Trophoblast cell (in vitro differentiated cells and primary cell): ENCODE data around the gene SLC18A3.

Experiments
- DNase-seq, 2 donors: peaks; one replicate each; pipeline ENCODE4 v3.0.0-alpha.2; 2016
- H2AFZ ChIP-seq: 2 replicates; pipeline ENCODE4 v1.6.1; 2013; ENCODE audit warnings: low read length, moderate library complexity, mild to moderate bottlenecking; ENCODE audit not compliant: insufficient read depth, poor library complexity
- H2AK5ac ChIP-seq: 2 replicates; pipeline ENCODE4 v1.6.1; 2013; ENCODE audit warnings: mild to moderate bottlenecking, low read length
- H2BK120ac ChIP-seq: 2 replicates; pipeline ENCODE4 v1.6.1; 2013; ENCODE audit warnings: low read length, mild to moderate bottlenecking, moderate library complexity; ENCODE audit not compliant: insufficient read depth, poor library complexity
- H2BK12ac ChIP-seq: 2 replicates; pipeline ENCODE4 v1.6.1; 2013; ENCODE audit warnings: mild to moderate bottlenecking, low read length, moderate library complexity
- H2BK5ac ChIP-seq: 2 replicates; pipeline ENCODE4 v1.6.1; 2013; ENCODE audit warnings: low read length, low read depth, moderate library complexity, mild to moderate bottlenecking; ENCODE audit not compliant: poor library complexity
- H3K14ac ChIP-seq: 2 replicates; pipeline ENCODE4 v1.6.1; 2013; ENCODE audit warnings: mild to moderate bottlenecking, low read length
- H3K18ac ChIP-seq: 2 replicates; pipeline ENCODE4 v1.6.1; 2013; ENCODE audit warnings: mild to moderate bottlenecking, low read length
- H3K23ac ChIP-seq: 2 replicates; pipeline ENCODE4 v1.6.1; 2013; ENCODE audit warnings: low read length
- H3K27ac ChIP-seq: 2 replicates; pipeline ENCODE4 v1.5.1; 2013; ENCODE audit warnings: low read depth, mild to moderate bottlenecking, inconsistent platforms, low read length, moderate library complexity
- H3K27me3 ChIP-seq: 2 replicates; pipeline ENCODE4 v1.6.1; 2013; ENCODE audit warnings: inconsistent platforms, mild to moderate bottlenecking, low read length, moderate library complexity; ENCODE audit not compliant: insufficient read depth
- H3K36me3 ChIP-seq, 2 experiments: 1 replicate in 1 of 2; 2 replicates in 1 of 2; pipeline ENCODE4 v1.6.1; 2013; ENCODE audit warnings: low read length in 2 of 2, mild to moderate bottlenecking in 2 of 2, moderate library complexity in 1 of 2; ENCODE audit not compliant: insufficient read depth in 2 of 2, control insufficient read depth in 1 of 2
- H3K4ac ChIP-seq: 2 replicates; pipeline ENCODE4 v1.6.1; 2013; ENCODE audit warnings: low read depth, mild to moderate bottlenecking, low read length, moderate library complexity
- H3K4me1 ChIP-seq, 2 experiments: 1 replicate in 1 of 2; 2 replicates in 1 of 2; pipeline ENCODE4 v1.6.1; 2013; ENCODE audit warnings: low read length in 2 of 2, mild to moderate bottlenecking in 2 of 2, moderate library complexity in 1 of 2; ENCODE audit not compliant: insufficient read depth in 2 of 2, control insufficient read depth in 1 of 2
- H3K4me2 ChIP-seq: 2 replicates; pipeline ENCODE4 v1.6.1; 2013; ENCODE audit warnings: inconsistent platforms, mild to moderate bottlenecking, low read length, moderate library complexity
- H3K4me3 ChIP-seq: 2 replicates; pipeline ENCODE4 v1.5.1; 2013; ENCODE audit warnings: mild to moderate bottlenecking, low read depth, low read length, inconsistent platforms
- H3K79me1 ChIP-seq: one replicate; pipeline ENCODE4 v1.6.1; 2013; ENCODE audit warnings: low read length
- H3K79me2 ChIP-seq: 2 replicates; pipeline ENCODE4 v1.6.1; 2013; ENCODE audit warnings: low read length, mild to moderate bottlenecking; ENCODE audit not compliant: control insufficient read depth, insufficient read depth, poor library complexity
- H3K9ac ChIP-seq: 2 replicates; pipeline ENCODE4 v1.6.1; 2013; ENCODE audit warnings: mild to moderate bottlenecking, low read length
- H3K9me3 ChIP-seq: 2 replicates; pipeline ENCODE4 v1.6.1; 2013; ENCODE audit warnings: low read depth, mild to moderate bottlenecking, control low read depth, inconsistent platforms, low read length; ENCODE audit not compliant: insufficient read depth
- H4K12ac ChIP-seq: 2 replicates; pipeline ENCODE4 v1.6.1; 2013; ENCODE audit warnings: low read depth, mild to moderate bottlenecking, low read length, moderate library complexity
- H4K8ac ChIP-seq: 2 replicates; pipeline ENCODE4 v1.6.1; 2013; ENCODE audit warnings: low read depth, mild to moderate bottlenecking, low read length, moderate library complexity
- H4K91ac ChIP-seq: one replicate; pipeline ENCODE4 v1.6.1; 2013; ENCODE audit warnings: low read depth, mild to moderate bottlenecking, low read length, moderate library complexity
- WGBS: extraction: QIAGEN DNeasy Blood & Tissue Kit; methylation state at CpG from one replicate; pipeline ENCODE4 v1.1.7; 2013; ENCODE audit warnings: missing lambda C conversion rate; ENCODE audit not compliant: insufficient read length, insufficient coverage; ENCODE audit errors: extremely low coverage; 5-methylcytosine and 5-hydroxymethylcytosine counted together

SLC18A3 gene

GRCh38 chr10:49609283-49610113 is 612 bp upstream of the SLC18A3 start:
- H3K79me2 ChIP-seq: no peaks in the 10 kb centered on the region
- H3K18ac ChIP-seq: no peak overlapping the region
- no peak overlapping the region for H3K27ac ChIP-seq
- H2BK5ac ChIP-seq: no peak overlapping the region
- H3K4me1 ChIP-seq: peaks cover 0 to 16% of the 10 kb centered on the region in 2 experiments
- no peak overlapping the region for H4K12ac ChIP-seq
- H3K14ac ChIP-seq: no peak overlapping the region
- no peak overlapping the region for H4K8ac ChIP-seq
- peak overlapping the region; percentile 54 for H3K4me3 ChIP-seq
- no peak for DNase-seq
- no CpG with 5 or more reads among the region's 62 CpGs for WGBS
- H2AFZ ChIP-seq: no peak overlapping the region
- no peak overlapping the region for H4K91ac ChIP-seq
- no peaks in the 10 kb centered on the region for H3K79me1 ChIP-seq
- no peaks in the 10 kb centered on the region for H3K36me3 ChIP-seq
- peaks cover 27% of the 10 kb centered on the region for H3K9me3 ChIP-seq
- H2BK120ac ChIP-seq: no peak overlapping the region
- H3K27me3 ChIP-seq: peaks cover 72% of the 10 kb centered on the region
- H3K23ac ChIP-seq: no peak overlapping the region
- no peak overlapping the region for H3K9ac ChIP-seq
- H3K4me2 ChIP-seq: peak overlapping the region; percentile 77
- H2AK5ac ChIP-seq: no peak overlapping the region
- H2BK12ac ChIP-seq: no peak overlapping the region
- no peak overlapping the region for H3K4ac ChIP-seq

- no peak for DNase-seq
- Histone ChIP-seq H3K79me1 (no peaks in the 10 kb centered on the region), H3K4me1 (peaks cover 0 to 16% of the 10 kb centered on the region in 2 experiments), H3K36me3 (no peaks in the 10 kb centered on the region), H3K27ac (no peak overlapping the region), H2BK5ac (no peak overlapping the region), H2BK12ac (no peak overlapping the region), H4K8ac (no peak overlapping the region), H4K91ac (no peak overlapping the region), H2BK120ac (no peak overlapping the region), H3K9ac (no peak overlapping the region), H3K23ac (no peak overlapping the region), H3K9me3 (peaks cover 27% of the 10 kb centered on the region), H2AK5ac (no peak overlapping the region), H3K27me3 (peaks cover 79% of the 10 kb centered on the region), H3K4me3 (peak overlapping the region; percentile 59), H3K79me2 (no peaks in the 10 kb centered on the region), H2AFZ (no peak overlapping the region), H3K4ac (no peak overlapping the region), H3K4me2 (peak overlapping the region; percentile 64), H4K12ac (no peak overlapping the region), H3K14ac (no peak overlapping the region), H3K18ac (no peak overlapping the region)
- no CpG with 5 or more reads among the region's 72 CpGs for WGBS
Measured at GRCh38 chr10:49610458-49611165, 502 bp downstream of the SLC18A3 start.

GRCh38 chr10:49611166-49611815 is 1.2 kb downstream of the SLC18A3 start:
- H3K27ac ChIP-seq: no peak overlapping the region
- H3K4me2 ChIP-seq: peak overlapping the region; percentile 64
- no peak overlapping the region for H2AK5ac ChIP-seq
- H2BK120ac ChIP-seq: no peak overlapping the region
- no peak overlapping the region for H3K9ac ChIP-seq
- no peak overlapping the region for H3K18ac ChIP-seq
- peaks cover 83% of the 10 kb centered on the region for H3K27me3 ChIP-seq
- H4K12ac ChIP-seq: no peak overlapping the region
- H2BK5ac ChIP-seq: no peak overlapping the region
- no peak overlapping the region for H3K14ac ChIP-seq
- H4K91ac ChIP-seq: no peak overlapping the region
- no peak overlapping the region for H3K23ac ChIP-seq
- H4K8ac ChIP-seq: no peak overlapping the region
- H2BK12ac ChIP-seq: no peak overlapping the region
- H2AFZ ChIP-seq: no peak overlapping the region
- H3K4me3 ChIP-seq: no peak overlapping the region
- H3K4me1 ChIP-seq: peaks cover 0 to 16% of the 10 kb centered on the region in 2 experiments
- no peaks in the 10 kb centered on the region for H3K36me3 ChIP-seq
- H3K4ac ChIP-seq: no peak overlapping the region
- DNase-seq: no peak
- H3K9me3 ChIP-seq: peaks cover 27% of the 10 kb centered on the region
- WGBS: no CpG with 5 or more reads among the region's 63 CpGs
- no peaks in the 10 kb centered on the region for H3K79me1 ChIP-seq
- no peaks in the 10 kb centered on the region for H3K79me2 ChIP-seq

DNA sequence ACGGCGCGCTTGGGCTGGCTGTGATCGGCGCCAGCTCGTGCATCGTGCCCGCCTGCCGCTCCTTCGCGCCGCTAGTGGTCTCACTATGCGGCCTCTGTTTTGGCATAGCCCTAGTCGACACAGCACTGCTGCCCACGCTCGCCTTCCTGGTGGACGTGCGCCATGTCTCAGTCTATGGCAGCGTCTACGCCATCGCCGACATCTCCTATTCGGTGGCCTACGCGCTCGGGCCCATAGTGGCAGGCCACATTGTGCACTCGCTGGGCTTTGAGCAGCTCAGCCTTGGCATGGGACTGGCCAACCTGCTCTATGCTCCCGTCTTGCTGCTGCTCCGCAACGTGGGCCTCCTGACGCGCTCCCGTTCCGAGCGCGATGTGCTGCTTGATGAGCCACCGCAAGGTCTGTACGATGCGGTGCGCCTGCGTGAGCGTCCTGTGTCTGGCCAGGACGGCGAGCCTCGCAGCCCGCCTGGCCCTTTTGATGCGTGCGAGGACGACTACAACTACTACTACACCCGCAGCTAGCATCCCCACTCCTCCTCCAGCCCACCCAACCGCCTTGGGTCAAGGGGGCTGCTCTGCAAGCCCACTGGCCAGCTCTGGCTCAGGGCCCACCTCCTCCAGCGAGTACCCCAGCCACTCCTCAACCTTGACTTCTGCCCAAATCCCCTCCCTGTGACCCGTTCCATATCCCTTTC is 1.9 kb downstream of the SLC18A3 start:
- no CpG with 5 or more reads among the region's 53 CpGs for WGBS

More for the DNA sequence above, 1.9 kb downstream of the SLC18A3 start:
- no peak overlapping the region for H4K12ac ChIP-seq
- no peaks in the 10 kb centered on the region for H3K36me3 ChIP-seq
- no peak overlapping the region for H3K4me3 ChIP-seq
- H3K18ac ChIP-seq: no peak overlapping the region
- H4K91ac ChIP-seq: no peak overlapping the region
- H3K9ac ChIP-seq: no peak overlapping the region
- H3K23ac ChIP-seq: no peak overlapping the region
- no peak overlapping the region for H3K4me2 ChIP-seq
- no peak overlapping the region for H2BK12ac ChIP-seq
- H3K79me2 ChIP-seq: no peaks in the 10 kb centered on the region
- H3K79me1 ChIP-seq: no peaks in the 10 kb centered on the region
- peaks cover 28% of the 10 kb centered on the region for H3K9me3 ChIP-seq
- H2AFZ ChIP-seq: no peak overlapping the region
- H3K27me3 ChIP-seq: peaks cover 83% of the 10 kb centered on the region
- no peak overlapping the region for H2AK5ac ChIP-seq
- H4K8ac ChIP-seq: no peak overlapping the region
- H3K4ac ChIP-seq: no peak overlapping the region
- H3K4me1 ChIP-seq: peaks cover 0 to 16% of the 10 kb centered on the region in 2 experiments
- H2BK120ac ChIP-seq: no peak overlapping the region
- H2BK5ac ChIP-seq: no peak overlapping the region
- no peak for DNase-seq
- H3K14ac ChIP-seq: no peak overlapping the region
- H3K27ac ChIP-seq: no peak overlapping the region
